GM20000 (cell line): Measurements from ENCODE around the gene ELFN2.

Experiments
- DNase-seq: peaks from one replicate; pipeline ENCODE4 v3.0.0; 2012; ENCODE audit warnings: low spot score
- TF ChIP-seq, protein P1 (sequence below): IDR thresholded peaks from 2 replicates; pipeline ENCODE4 v1.5.1; 2012; ENCODE audit warnings: mild to moderate bottlenecking, control low read depth; ENCODE audit errors: extremely low read depth, missing control alignments

Gene ELFN2

DNA sequence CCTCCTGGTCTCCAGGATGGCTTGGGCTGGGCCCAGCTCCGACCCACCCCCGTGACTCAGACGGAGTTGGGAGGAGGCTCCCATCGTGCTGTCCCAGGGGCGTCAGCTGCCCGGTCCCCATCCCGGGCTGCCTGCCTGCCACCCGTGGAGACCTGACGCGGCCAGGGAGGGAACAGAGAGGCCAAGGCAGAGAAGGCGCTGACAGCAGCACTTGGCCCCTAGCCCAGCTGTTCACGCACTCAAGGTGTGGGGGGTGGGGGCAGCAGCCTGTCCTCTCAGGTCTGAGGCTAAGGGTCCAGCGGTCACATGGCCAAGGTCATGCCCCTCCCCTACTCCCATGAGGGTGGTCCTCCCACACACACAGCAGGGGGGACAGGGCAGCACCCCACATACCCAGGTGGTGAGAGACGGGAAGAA is 48.6 kb downstream of the ELFN2 start:
- no peak for DNase-seq

DNA sequence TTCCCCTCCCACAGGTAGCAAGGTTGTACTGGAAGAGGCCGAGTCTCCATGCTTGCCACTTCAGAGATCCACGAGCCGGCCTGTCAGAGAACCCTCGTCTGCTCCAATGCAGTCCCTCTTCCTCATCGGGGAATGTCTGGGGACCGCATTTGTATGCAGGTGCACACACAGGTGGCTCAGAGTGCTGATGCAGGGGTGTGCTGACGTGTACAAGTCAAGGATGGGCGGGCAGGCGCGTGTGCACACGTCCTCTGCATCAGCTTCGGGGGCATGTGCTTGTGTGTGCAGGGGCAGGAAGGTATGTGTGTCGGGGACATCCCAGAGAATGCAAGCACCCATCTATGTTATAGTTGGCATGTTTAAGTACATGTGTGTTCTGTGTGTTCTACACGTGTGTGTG is 49.4 kb downstream of the ELFN2 start:
- DNase-seq, result no peak
- TF ChIP-seq, protein P1, sequence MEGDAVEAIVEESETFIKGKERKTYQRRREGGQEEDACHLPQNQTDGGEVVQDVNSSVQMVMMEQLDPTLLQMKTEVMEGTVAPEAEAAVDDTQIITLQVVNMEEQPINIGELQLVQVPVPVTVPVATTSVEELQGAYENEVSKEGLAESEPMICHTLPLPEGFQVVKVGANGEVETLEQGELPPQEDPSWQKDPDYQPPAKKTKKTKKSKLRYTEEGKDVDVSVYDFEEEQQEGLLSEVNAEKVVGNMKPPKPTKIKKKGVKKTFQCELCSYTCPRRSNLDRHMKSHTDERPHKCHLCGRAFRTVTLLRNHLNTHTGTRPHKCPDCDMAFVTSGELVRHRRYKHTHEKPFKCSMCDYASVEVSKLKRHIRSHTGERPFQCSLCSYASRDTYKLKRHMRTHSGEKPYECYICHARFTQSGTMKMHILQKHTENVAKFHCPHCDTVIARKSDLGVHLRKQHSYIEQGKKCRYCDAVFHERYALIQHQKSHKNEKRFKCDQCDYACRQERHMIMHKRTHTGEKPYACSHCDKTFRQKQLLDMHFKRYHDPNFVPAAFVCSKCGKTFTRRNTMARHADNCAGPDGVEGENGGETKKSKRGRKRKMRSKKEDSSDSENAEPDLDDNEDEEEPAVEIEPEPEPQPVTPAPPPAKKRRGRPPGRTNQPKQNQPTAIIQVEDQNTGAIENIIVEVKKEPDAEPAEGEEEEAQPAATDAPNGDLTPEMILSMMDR, result no peak

More for the DNA sequence above, 48.6 kb downstream of the ELFN2 start:
- TF ChIP-seq, protein P1, result no peak

DNA sequence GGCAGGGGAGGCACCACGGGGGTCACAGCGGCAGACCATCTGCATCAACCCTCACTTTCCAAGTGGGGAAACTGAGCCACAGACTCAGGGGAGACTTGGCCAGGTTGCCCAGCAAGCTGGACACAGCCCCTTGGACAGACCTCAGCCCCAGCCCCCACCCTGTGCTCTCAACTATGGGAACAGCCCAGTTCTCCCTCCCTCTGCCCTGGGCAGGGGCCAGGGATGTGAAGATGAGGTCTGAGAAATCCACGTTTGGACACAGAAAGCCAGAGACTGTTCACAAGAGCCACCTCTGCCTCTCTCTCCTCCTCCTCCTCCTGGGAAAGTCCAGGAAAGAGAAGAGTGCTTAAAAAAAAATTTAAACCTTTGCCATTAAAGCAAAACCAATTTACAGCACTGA is 50.1 kb downstream of the ELFN2 start:
- no peak for DNase-seq
- TF ChIP-seq, protein P1, result no peak

DNA sequence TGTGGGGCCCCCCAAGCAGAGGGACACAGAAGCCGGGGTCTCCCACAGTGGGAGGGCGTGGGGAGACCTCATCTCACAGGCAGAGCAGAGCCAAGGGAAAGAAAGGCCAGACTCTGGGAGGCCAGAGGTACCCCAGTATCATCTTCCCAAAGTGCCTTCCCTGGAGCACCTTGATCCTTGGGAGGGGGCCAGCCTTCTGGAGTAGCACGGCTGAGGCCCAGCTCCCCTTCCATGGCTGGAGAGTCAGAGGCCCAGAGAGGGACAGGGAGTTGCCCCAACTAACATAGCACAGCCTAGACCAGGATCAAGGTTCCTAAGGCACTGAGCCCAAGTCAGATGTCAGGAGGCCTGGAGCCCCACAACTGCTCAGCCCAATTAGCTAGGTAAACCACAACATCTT is 50.6 kb downstream of the ELFN2 start:
- TF ChIP-seq, protein P1, result no peak

DNA sequence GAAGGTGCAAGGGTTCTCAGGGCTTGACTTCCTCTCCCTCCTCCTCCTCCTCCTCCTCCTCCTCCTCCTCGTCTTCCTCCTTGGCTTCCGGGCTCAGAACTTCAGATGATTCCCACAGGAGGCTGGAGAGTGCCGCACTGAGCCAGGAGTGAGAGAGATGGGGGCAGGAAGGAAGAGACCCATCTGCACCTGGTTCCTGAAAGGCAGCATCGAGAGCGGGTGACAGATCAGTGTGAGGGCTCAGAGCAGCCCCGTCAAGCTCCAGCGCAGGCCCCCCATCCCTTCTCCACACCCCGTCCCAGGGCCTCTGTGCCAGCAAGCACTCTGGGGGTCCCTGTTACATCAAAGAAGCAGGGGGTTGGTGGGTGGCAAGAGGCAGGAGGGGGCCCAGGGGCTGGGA is 51.5 kb downstream of the ELFN2 start:
- TF ChIP-seq, protein P1, result no peak
- no peak for DNase-seq

More for the DNA sequence above, 50.6 kb downstream of the ELFN2 start:
- no peak for DNase-seq

DNA sequence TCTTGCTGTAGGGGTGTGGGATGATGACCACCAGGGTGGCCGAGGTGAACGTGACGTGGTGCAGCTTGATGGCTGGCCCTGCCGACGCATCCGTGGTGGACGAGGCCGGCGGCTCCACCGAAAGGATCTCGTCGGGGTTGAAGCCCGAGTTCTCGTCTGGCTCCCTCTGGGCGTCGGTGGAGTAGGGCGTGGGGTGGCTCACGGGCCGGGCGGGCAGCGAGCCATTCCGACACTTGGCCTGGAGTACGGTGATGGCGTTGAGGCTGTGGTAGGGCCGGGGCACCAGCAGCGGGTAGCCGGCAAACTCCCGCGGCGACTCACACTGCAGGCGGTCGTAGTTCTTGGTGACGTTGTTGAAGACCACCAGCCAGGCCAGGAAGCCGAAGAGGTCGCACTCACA is 52.7 kb downstream of the ELFN2 start:
- no peak for DNase-seq
- TF ChIP-seq, protein P1, result no peak

DNA sequence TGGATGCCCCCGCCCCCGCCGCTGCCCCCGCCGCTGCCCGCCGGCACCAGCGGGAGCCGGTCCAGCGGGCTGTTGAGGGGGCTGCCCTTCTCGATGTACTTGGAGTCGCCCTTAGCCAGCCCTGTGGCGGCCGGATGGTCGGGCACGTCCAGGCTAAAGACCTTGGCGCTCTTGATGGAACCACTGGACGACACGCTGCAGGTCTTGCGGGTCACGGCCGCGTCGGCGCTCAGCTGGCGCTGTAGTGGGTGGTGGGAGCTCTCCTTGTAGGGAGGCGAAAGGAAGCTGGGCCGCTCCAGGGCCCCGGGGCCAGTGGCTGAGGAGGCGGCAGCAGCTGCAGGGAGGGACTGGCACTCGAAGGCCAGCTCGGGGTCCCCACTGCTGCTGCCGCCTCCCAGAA is 53.8 kb downstream of the ELFN2 start:
- TF ChIP-seq, protein P1, result no peak
- DNase-seq, result no peak
